GM18498 (cell line): ENCODE data around the gene SLC9A9.
"Not testable (repeated sequence)": the region's sequence is repeated elsewhere in the genome, so short reads cannot be mapped to it uniquely, and the experiment has no call there.

Source experiments
- ATAC-seq: cut with Tn5 transposase; IDR thresholded peaks from one replicate; pipeline ENCODE4 v1.9.1; 2021; ENCODE audit warnings: mild to moderate bottlenecking, moderate library complexity; ENCODE audit not compliant: unreplicated experiment

The SLC9A9 gene

GRCh38 chr3:143698682-143699303 is 149.5 kb downstream of the SLC9A9 start:
- no peak for ATAC-seq

- ATAC-seq = no peak
Observed at GRCh38 chr3:143697975-143698374, 150.3 kb downstream of the SLC9A9 start.

- ATAC-seq = not testable (repeated sequence)
Observed at GRCh38 chr3:143695333-143695732, 152.9 kb downstream of the SLC9A9 start.

- ATAC-seq = no peak
Observed at GRCh38 chr3:143693506-143693905, 154.8 kb downstream of the SLC9A9 start.

- ATAC-seq = no peak
Observed at GRCh38 chr3:143686638-143687197, 161.6 kb downstream of the SLC9A9 start.

- ATAC-seq = no peak
Observed at GRCh38 chr3:143685491-143685890, 162.8 kb downstream of the SLC9A9 start.

- ATAC-seq = no peak
Observed at GRCh38 chr3:143677430-143677829, 170.8 kb downstream of the SLC9A9 start.

GRCh38 chr3:143676747-143677146 is 171.5 kb downstream of the SLC9A9 start:
- no peak for ATAC-seq

- no peak for ATAC-seq
Observed at GRCh38 chr3:143676021-143676420, 172.2 kb downstream of the SLC9A9 start.

GRCh38 chr3:143674100-143674968 is 173.9 kb downstream of the SLC9A9 start:
- ATAC-seq = peak; percentile 72

GRCh38 chr3:143672396-143673165 is 175.7 kb downstream of the SLC9A9 start:
- ATAC-seq = no peak

- ATAC-seq = no peak
Observed at GRCh38 chr3:143671626-143672025, 176.6 kb downstream of the SLC9A9 start.

GRCh38 chr3:143668924-143669790 is 179.1 kb downstream of the SLC9A9 start:
- peak; percentile 90 for ATAC-seq

GRCh38 chr3:143668385-143668784 is 179.9 kb downstream of the SLC9A9 start:
- ATAC-seq = no peak

GRCh38 chr3:143661677-143662076 is 186.6 kb downstream of the SLC9A9 start:
- no peak for ATAC-seq

GRCh38 chr3:143658861-143659260 is 189.4 kb downstream of the SLC9A9 start:
- no peak for ATAC-seq

- no peak for ATAC-seq
Observed at GRCh38 chr3:143658116-143658515, 190.2 kb downstream of the SLC9A9 start.

- no peak for ATAC-seq
Observed at GRCh38 chr3:143657391-143657790, 190.9 kb downstream of the SLC9A9 start.

- ATAC-seq = no peak
Observed at GRCh38 chr3:143654906-143655305, 193.4 kb downstream of the SLC9A9 start.

- ATAC-seq = no peak
Observed at GRCh38 chr3:143653935-143654334, 194.3 kb downstream of the SLC9A9 start.
